Suprapubic skin (tissue), 3 donors: ENCODE measurements around the gene TTLL6.
"Not testable (repeated sequence)": the region's sequence is repeated elsewhere in the genome, so short reads cannot be mapped to it uniquely, and the experiment has no call there.

Experiments
- CTCF ChIP-seq, 2 donors: fragments of 200-600 bp in 1 of 2; fragments of 450-650 bp in 1 of 2; sonication (generic) in 1 of 2; IDR thresholded peaks; one replicate each; pipeline ENCODE4 v1.5.1; 2016 to 2019; ENCODE audit warnings: antibody characterized with exemption in 2 of 2, mild to moderate bottlenecking in 1 of 2, moderate library complexity in 1 of 2
- POLR2A ChIP-seq, 2 donors: fragments of 450-650 bp; IDR thresholded peaks; one replicate each; pipeline ENCODE4 v1.6.1; 2017; ENCODE audit warnings: antibody characterized with exemption in 2 of 2, mild to moderate bottlenecking in 2 of 2, moderate library complexity in 2 of 2

DNA sequence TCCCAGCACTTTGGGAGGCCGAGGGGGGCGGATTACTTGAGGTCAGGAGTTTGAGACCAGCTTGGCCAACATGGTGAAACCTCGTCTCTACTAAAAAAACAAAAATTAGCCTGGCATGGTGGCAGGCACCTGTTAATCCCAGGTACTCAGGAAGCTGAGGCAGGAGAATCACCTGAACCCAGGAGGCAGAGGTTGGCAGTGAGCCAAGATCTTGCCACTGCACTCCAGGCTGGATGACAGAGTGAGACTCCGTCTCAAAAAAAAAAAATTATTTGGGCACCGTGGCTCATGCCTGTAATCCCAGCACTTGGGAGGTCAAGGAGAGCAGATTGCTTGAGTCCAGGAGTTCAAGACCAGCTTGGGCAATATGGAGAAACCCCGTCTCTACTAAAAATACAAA, 3.9 kb upstream of the TTLL6 start:
- not testable (repeated sequence) for TF ChIP-seq CTCF, POLR2A (IDR thresholded peaks at IDR 0.05)
